ENCODE measurements around the gene IQSEC1. TPM values are rescaled to one million over a fixed set of nuclear protein-coding genes. Genes with fewer than 3 reads are reported as not detected.

Gene IQSEC1
- total and polyA plus RNA-seq, 10 of the 15 experiments (the other 5 are each of a cell fraction or from before 2014, with no cell fraction given), result 0.92 to 55.2 (median 8.5) TPM

GRCh38 chr3:13062647-13063046 is 10.6 kb downstream of the IQSEC1 start:
- SMC1A ChIA-PET (ENCODE audit: uncharacterized antibody, unreplicated experiment), result interaction anchor here (1.8 to 1.9 kb wide), 2 partner anchors 16 to 23 kb away, joined by 3 to 6 read pairs; no protein-coding TSS in a partner anchor
- no peak overlapping the region for H3K9ac ChIP-seq (ENCODE audit: control insufficient read depth, insufficient read depth, low read length)
- H3K4me1 ChIP-seq (ENCODE audit: control insufficient read depth, insufficient read depth, low read length), result peaks cover 13% of the 10 kb centered on the region
- no peaks in the 10 kb centered on the region for H4K20me1 ChIP-seq (ENCODE audit: control insufficient read depth, insufficient read depth)
- RAD21 ChIA-PET (ENCODE audit: unreplicated experiment), result no interaction called here
- in situ Hi-C loops (cut with MboI) (no loop called here), intact Hi-C loops (cut with micrococcal nuclease; ENCODE audit: unreplicated experiment) (no loop called here)
- CTCF ChIA-PET, result interaction anchor here (0.9 kb wide), 1 partner anchor 81 kb away, joined by 3 read pairs; no protein-coding TSS in a partner anchor
- H3K27me3 ChIP-seq (replicated peaks in 1 of 2; ENCODE audit: control insufficient read depth in 2 of 2, insufficient read depth in 2 of 2, low read length in 1 of 2), result no peaks in the 10 kb centered on the region
- BruUV-seq (replicated peaks), result no TSS peak
- WGBS (ENCODE audit: insufficient coverage, insufficient replicate concordance, low lambda C conversion rate, missing lambda C conversion rate), result 76% methylated on average over 12 of the region's 12 CpGs
- ATAC-seq, result no peak
- no peak overlapping the region for H3K4me2 ChIP-seq (ENCODE audit: control insufficient read depth, insufficient read depth)
- no peak for TF ChIP-seq SIN3A (IDR thresholded peaks at IDR 0.05; ENCODE audit: low read depth, low read length)
- no peak for TF ChIP-seq SUPT20H (IDR thresholded peaks at IDR 0.05; ENCODE audit: borderline replicate concordance, control insufficient read depth, low read depth, low read length)
- TF ChIP-seq LARP7 (IDR thresholded peaks at IDR 0.05), result no peak
- TF ChIP-seq, protein P1, sequence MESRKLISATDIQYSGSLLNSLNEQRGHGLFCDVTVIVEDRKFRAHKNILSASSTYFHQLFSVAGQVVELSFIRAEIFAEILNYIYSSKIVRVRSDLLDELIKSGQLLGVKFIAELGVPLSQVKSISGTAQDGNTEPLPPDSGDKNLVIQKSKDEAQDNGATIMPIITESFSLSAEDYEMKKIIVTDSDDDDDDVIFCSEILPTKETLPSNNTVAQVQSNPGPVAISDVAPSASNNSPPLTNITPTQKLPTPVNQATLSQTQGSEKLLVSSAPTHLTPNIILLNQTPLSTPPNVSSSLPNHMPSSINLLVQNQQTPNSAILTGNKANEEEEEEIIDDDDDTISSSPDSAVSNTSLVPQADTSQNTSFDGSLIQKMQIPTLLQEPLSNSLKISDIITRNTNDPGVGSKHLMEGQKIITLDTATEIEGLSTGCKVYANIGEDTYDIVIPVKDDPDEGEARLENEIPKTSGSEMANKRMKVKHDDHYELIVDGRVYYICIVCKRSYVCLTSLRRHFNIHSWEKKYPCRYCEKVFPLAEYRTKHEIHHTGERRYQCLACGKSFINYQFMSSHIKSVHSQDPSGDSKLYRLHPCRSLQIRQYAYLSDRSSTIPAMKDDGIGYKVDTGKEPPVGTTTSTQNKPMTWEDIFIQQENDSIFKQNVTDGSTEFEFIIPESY (IDR thresholded peaks at IDR 0.05), result no peak
- no peak for TF ChIP-seq ZNF274 (IDR thresholded peaks at IDR 0.05; ENCODE audit: insufficient read depth, insufficient read length)
- TF ChIP-seq SREBF2 (IDR thresholded peaks at IDR 0.05; ENCODE audit: low read length), result no peak
- no peak for TF ChIP-seq POLR2A (IDR thresholded peaks at IDR 0.05; ENCODE audit: low read depth, low read length)
- no peak for TF ChIP-seq NR2F1 (conservative IDR thresholded peaks at IDR 0.05)
- no peak for TF ChIP-seq BCL11A (IDR thresholded peaks at IDR 0.05; ENCODE audit: low read depth, low read length)
- no peak for TF ChIP-seq ZSCAN29 (IDR thresholded peaks at IDR 0.05)
- no peak for TF ChIP-seq ATF7 (IDR thresholded peaks at IDR 0.05; ENCODE audit: low read depth)
- H3K79me2 ChIP-seq (ENCODE audit: control insufficient read depth, insufficient read depth, low read length), result peaks cover 17% of the 10 kb centered on the region
- no peak overlapping the region for H3K4me3 ChIP-seq
- no peak for DNase-seq (ENCODE audit: low read depth, low spot score)
- POLR2A ChIA-PET, result no interaction called here
- no peak for FAIRE-seq
- no peaks in the 10 kb centered on the region for H3K9me3 ChIP-seq (replicated peaks; ENCODE audit: control insufficient read depth, insufficient read depth, low read length)
- no peaks in the 10 kb centered on the region for H3K36me3 ChIP-seq (ENCODE audit: control insufficient read depth in 2 of 2, insufficient read depth in 2 of 2, low read length in 1 of 2)
- no peak overlapping the region for H3K27ac ChIP-seq (ENCODE audit: control insufficient read depth, insufficient read depth)
- no peak overlapping the region for H2AFZ ChIP-seq (ENCODE audit: control insufficient read depth, low read depth, low read length)

Data from GM12878 (cell line).